ENCODE data around the gene TRIM56. TPM values are rescaled to one million over a fixed set of nuclear protein-coding genes. Genes with fewer than 3 reads are reported as not detected.

The TRIM56 gene
- total and polyA plus RNA-seq, 2 of the 13 experiments (the other 11 are each of a cell fraction or from before 2014, with no cell fraction given), result 3.2 to 7.1 TPM

GRCh38 chr7:101138213-101138870, 53.1 kb downstream of the TRIM56 start:
- H3K9ac ChIP-seq (ENCODE audit: insufficient read depth, low read depth, low read length), result no peak overlapping the region
- H3K79me2 ChIP-seq (ENCODE audit: insufficient read depth, low read length), result no peaks in the 10 kb centered on the region
- no peak overlapping the region for H2AFZ ChIP-seq (ENCODE audit: low read length)
- peaks cover 26% of the 10 kb centered on the region for H3K4me1 ChIP-seq (ENCODE audit: insufficient read depth, low read length)
- POLR2A ChIA-PET, result interaction anchor here (0.5 to 3.8 kb wide), 9 partner anchors 9 to 465 kb away, joined by 3 to 33 read pairs (median 3); partner anchors contain the start of genes GNB2 and SERPINE1
- peak overlapping the region; percentile 27 for H3K27ac ChIP-seq (ENCODE audit: extremely low read length, insufficient read depth, low read length)
- no peaks in the 10 kb centered on the region for H3K9me3 ChIP-seq (ENCODE audit: low read length)
- DNase-seq (ENCODE audit: low spot score), result peak; percentile 90
- ATAC-seq, result peak; percentile 81
- CTCF ChIA-PET (ENCODE audit: low intra/inter-chr PET ratio, low total read pairs), result interaction anchor here (0.6 to 3.0 kb wide), 6 partner anchors 12 to 231 kb away, joined by 3 to 40 read pairs (median 4); partner anchors contain the start of genes SERPINE1 and TRIM56
- peak; percentile 75 for FAIRE-seq
- peaks cover 13 to 36% of the 10 kb centered on the region in 2 experiments for H3K36me3 ChIP-seq (replicated peaks in 1 of 2; ENCODE audit: control insufficient read depth in 1 of 2, insufficient read depth in 2 of 2, low read length in 2 of 2)
- in situ Hi-C loops (cut with HindIII; ENCODE audit: extremely low pct_ligation_motif_present, low pct_unique_long_range_greater_than_20kb), result loop anchor here (5.0 kb wide), 1 partner anchor 41 kb away; no protein-coding TSS in a partner anchor
- no peak overlapping the region; a peak in 1 of 6 replicates for H3K4me3 ChIP-seq (replicated peaks in 1 of 3; ENCODE audit: insufficient read depth in 1 of 3, low read depth in 2 of 3, low read length in 3 of 3)
- no peaks in the 10 kb centered on the region for H3K27me3 ChIP-seq (ENCODE audit: control insufficient read depth in 1 of 2, insufficient read depth in 2 of 2, low read length in 2 of 2)
- peaks cover 38% of the 10 kb centered on the region; the same call in 1 of the 2 replicates for H4K20me1 ChIP-seq (ENCODE audit: insufficient read depth, low read length)
- H3K4me2 ChIP-seq (ENCODE audit: low read depth, low read length), result peak overlapping the region; percentile 32; the same call in 1 of the 2 replicates
- intact Hi-C loops (cut with micrococcal nuclease; ENCODE audit: unreplicated experiment), result loop anchor here (1.0 kb wide), 1 partner anchor 43 kb away; no protein-coding TSS in a partner anchor
- 11% methylated on average over 10 of the region's 16 CpGs for WGBS (ENCODE audit: low lambda C conversion rate)
- BruUV-seq (replicated peaks), result no TSS peak
- no peak for TF ChIP-seq SNRNP70 (IDR thresholded peaks at IDR 0.05; ENCODE audit: low read depth, low read length)
- TF ChIP-seq MED1 (CRISPR knock-in tag; IDR thresholded peaks at IDR 0.05), result peak; percentile 65
- TF ChIP-seq ZNF33A (CRISPR knock-in tag; IDR thresholded peaks at IDR 0.05; ENCODE audit: borderline replicate concordance), result peak; percentile 55; the same call in 1 of the 2 replicates
- TF ChIP-seq RAD21 (CRISPR knock-in tag; IDR thresholded peaks at IDR 0.05), result peak; percentile 51; the same call in 1 of the 2 replicates
- TF ChIP-seq ELF4 (CRISPR knock-in tag; IDR thresholded peaks at IDR 0.05; ENCODE audit: borderline replicate concordance), result no peak
- TF ChIP-seq REST (IDR thresholded peaks at IDR 0.05; ENCODE audit: borderline replicate concordance in 1 of 2, low read depth in 1 of 2, low read length in 2 of 2), result peak in 1 of 2 experiments; percentile 30; a peak in 1 of 4 replicates
- TF ChIP-seq AHDC1 (CRISPR knock-in tag; IDR thresholded peaks at IDR 0.05; ENCODE audit: borderline replicate concordance), result no peak
- TF ChIP-seq FOXA1 (IDR thresholded peaks at IDR 0.05), result no peak
- TF ChIP-seq FOXA1 (CRISPR knock-in tag; IDR thresholded peaks at IDR 0.05), result 0 out of 2 replicates have a peak, but pooled peaks have one; percentile 9
- no peak for TF ChIP-seq SP4 (CRISPR knock-in tag; IDR thresholded peaks at IDR 0.05)
- no peak for TF ChIP-seq TOPORS (CRISPR knock-in tag; IDR thresholded peaks at IDR 0.05)
- TF ChIP-seq ZNF362 (CRISPR knock-in tag; IDR thresholded peaks at IDR 0.05; ENCODE audit: borderline replicate concordance), result peak; percentile 24; the same call in 1 of the 2 replicates
